Neuronal stem cell (in vitro differentiated cells): ENCODE results near the gene AURKA.

Source experiments
- DNase-seq: peaks from one replicate; pipeline ENCODE4 v3.0.0-alpha.2; 2013; ENCODE audit warnings: low spot score
- H2AFZ ChIP-seq: one replicate; pipeline ENCODE4 v1.6.1; 2013; ENCODE audit warnings: mild to moderate bottlenecking, low read length, inconsistent platforms
- H2AK5ac ChIP-seq: 2 replicates; pipeline ENCODE4 v1.6.1; 2013; ENCODE audit warnings: low read depth, mild to moderate bottlenecking, inconsistent platforms, low read length, moderate library complexity, mixed read lengths
- H2BK120ac ChIP-seq: 2 replicates; pipeline ENCODE4 v1.6.1; 2013; ENCODE audit warnings: low read depth, mild to moderate bottlenecking, inconsistent platforms, low read length, moderate library complexity, mixed read lengths
- H2BK12ac ChIP-seq: one replicate; pipeline ENCODE4 v1.6.1; 2013; ENCODE audit warnings: low read length, inconsistent platforms
- H2BK15ac ChIP-seq: 2 replicates; pipeline ENCODE4 v1.6.1; 2013; ENCODE audit warnings: mild to moderate bottlenecking, low read length, inconsistent platforms, mixed read lengths
- H2BK5ac ChIP-seq: one replicate; pipeline ENCODE4 v1.6.1; 2013; ENCODE audit warnings: inconsistent platforms, mild to moderate bottlenecking, low read length, moderate library complexity
- H3K14ac ChIP-seq: one replicate; pipeline ENCODE4 v1.6.1; 2013; ENCODE audit warnings: low read length, inconsistent platforms
- H3K18ac ChIP-seq: 2 replicates; pipeline ENCODE4 v1.6.1; 2013; ENCODE audit warnings: low read length, inconsistent platforms
- H3K23ac ChIP-seq: 2 replicates; pipeline ENCODE4 v1.6.1; 2013; ENCODE audit warnings: low read depth, mild to moderate bottlenecking, mixed read lengths, low read length, inconsistent platforms; ENCODE audit not compliant: poor library complexity
- H3K27ac ChIP-seq: replicated peaks from 3 replicates; pipeline ENCODE4 v1.5.1; 2013; ENCODE audit warnings: low read length, inconsistent platforms
- H3K27me3 ChIP-seq, 3 experiments: 2 replicates each; pipeline ENCODE4 v1.6.1; 2013; ENCODE audit warnings: low read length in 3 of 3, mild to moderate bottlenecking in 2 of 3, inconsistent platforms in 1 of 3, low read depth in 1 of 3, mixed read lengths in 1 of 3, moderate library complexity in 1 of 3; ENCODE audit not compliant: control insufficient read depth in 3 of 3, insufficient read depth in 3 of 3
- H3K36me3 ChIP-seq, 2 donors: replicated peaks in 1 of 2; 2 replicates each; pipeline ENCODE4 v1.6.1; 2013; ENCODE audit warnings: low read length in 2 of 2; ENCODE audit not compliant: control insufficient read depth in 2 of 2, insufficient read depth in 2 of 2
- H3K4ac ChIP-seq: 2 replicates; pipeline ENCODE4 v1.6.1; 2013; ENCODE audit warnings: inconsistent platforms, mild to moderate bottlenecking, low read length, moderate library complexity
- H3K4me1 ChIP-seq, 2 donors: 1 replicate in 1 of 2; 2 replicates in 1 of 2; pipeline ENCODE4 v1.6.1; 2013; ENCODE audit warnings: low read length in 2 of 2, low read depth in 1 of 2; ENCODE audit not compliant: control insufficient read depth in 2 of 2, insufficient read depth in 1 of 2
- H3K4me2 ChIP-seq: one replicate; pipeline ENCODE4 v1.6.1; 2013; ENCODE audit warnings: mild to moderate bottlenecking, low read length, inconsistent platforms; ENCODE audit not compliant: insufficient read depth, poor library complexity, severe bottlenecking
- H3K4me3 ChIP-seq, 2 donors: 2 replicates each; pipeline ENCODE4 v1.5.1; 2013; ENCODE audit warnings: low read length in 2 of 2, mild to moderate bottlenecking in 2 of 2, inconsistent platforms in 1 of 2, moderate library complexity in 1 of 2
- H3K79me1 ChIP-seq: one replicate; pipeline ENCODE4 v1.6.1; 2013; ENCODE audit warnings: low read depth, mild to moderate bottlenecking, inconsistent platforms, low read length, moderate library complexity
- H3K9ac ChIP-seq: one replicate; pipeline ENCODE4 v1.6.1; 2013; ENCODE audit warnings: mild to moderate bottlenecking, low read depth, low read length, inconsistent platforms; ENCODE audit not compliant: poor library complexity
- H3K9me3 ChIP-seq, 2 donors: replicated peaks in 1 of 2; 2 replicates each; pipeline versions ENCODE3 to v1.6.1; 2013; ENCODE audit warnings: low read length in 2 of 2, mild to moderate bottlenecking in 2 of 2, inconsistent platforms in 1 of 2, low read depth in 1 of 2, mixed read lengths in 1 of 2, moderate library complexity in 1 of 2; ENCODE audit not compliant: control insufficient read depth in 2 of 2, insufficient read depth in 1 of 2
- H4K8ac ChIP-seq: one replicate; pipeline ENCODE4 v1.6.1; 2013; ENCODE audit warnings: low read depth, mild to moderate bottlenecking, inconsistent platforms, low read length, moderate library complexity
- H4K91ac ChIP-seq: one replicate; pipeline ENCODE4 v1.6.1; 2013; ENCODE audit warnings: low read length, low read depth, mild to moderate bottlenecking, inconsistent platforms; ENCODE audit not compliant: poor library complexity
- WGBS, 2 donors: extraction: QIAGEN DNeasy Blood & Tissue Kit; methylation state at CpG; one replicate each; pipeline ENCODE4 v1.1.7; 2013; ENCODE audit warnings: missing lambda C conversion rate in 2 of 2, mixed read lengths in 1 of 2; ENCODE audit not compliant: insufficient read length in 2 of 2, insufficient replicate concordance in 1 of 2; ENCODE audit errors: extremely low coverage in 2 of 2; 5-methylcytosine and 5-hydroxymethylcytosine counted together

The AURKA gene

GRCh38 chr20:56323206-56323605, 68.8 kb downstream of the AURKA start:
- no peak overlapping the region for H2BK120ac ChIP-seq
- no peak overlapping the region for H3K27ac ChIP-seq
- H3K9ac ChIP-seq = no peak overlapping the region
- H3K4me3 ChIP-seq = no peak overlapping the region
- H3K14ac ChIP-seq = no peak overlapping the region
- no peak for DNase-seq
- H4K8ac ChIP-seq = no peak overlapping the region
- peaks cover 0 to 7% of the 10 kb centered on the region in 2 donors for H3K9me3 ChIP-seq
- H3K4me1 ChIP-seq = no peaks in the 10 kb centered on the region
- H2BK5ac ChIP-seq = no peak overlapping the region
- no peak overlapping the region for H3K4ac ChIP-seq
- no peaks in the 10 kb centered on the region for H3K79me1 ChIP-seq
- no peaks in the 10 kb centered on the region for H3K36me3 ChIP-seq
- no peak overlapping the region for H2BK15ac ChIP-seq
- no peak overlapping the region for H3K4me2 ChIP-seq
- H3K23ac ChIP-seq = no peak overlapping the region
- H3K18ac ChIP-seq = no peak overlapping the region
- H4K91ac ChIP-seq = no peak overlapping the region
- peaks cover 0 to 16% (median 0%) of the 10 kb centered on the region in 3 experiments for H3K27me3 ChIP-seq
- no peak overlapping the region for H2AK5ac ChIP-seq
- H2BK12ac ChIP-seq = no peak overlapping the region
- H2AFZ ChIP-seq = no peak overlapping the region
- no CpG with 5 or more reads among the region's 2 CpGs for WGBS, 2 donors

- H3K4me2 ChIP-seq = no peak overlapping the region
- no peak overlapping the region for H2AFZ ChIP-seq
- no peaks in the 10 kb centered on the region for H3K4me1 ChIP-seq
- peaks cover 0 to 16% (median 0%) of the 10 kb centered on the region in 3 experiments for H3K27me3 ChIP-seq
- H2BK5ac ChIP-seq = no peak overlapping the region
- H3K27ac ChIP-seq = no peak overlapping the region
- H3K4ac ChIP-seq = no peak overlapping the region
- peaks cover 0 to 7% of the 10 kb centered on the region in 2 donors for H3K9me3 ChIP-seq
- DNase-seq = no peak
- H3K36me3 ChIP-seq = no peaks in the 10 kb centered on the region
- no peak overlapping the region for H2BK120ac ChIP-seq
- no peak overlapping the region for H3K23ac ChIP-seq
- WGBS, 2 donors = no CpG with 5 or more reads among the region's 4 CpGs
- no peak overlapping the region for H3K4me3 ChIP-seq
- no peaks in the 10 kb centered on the region for H3K79me1 ChIP-seq
- H4K8ac ChIP-seq = no peak overlapping the region
- no peak overlapping the region for H2AK5ac ChIP-seq
- no peak overlapping the region for H2BK12ac ChIP-seq
- H3K14ac ChIP-seq = no peak overlapping the region
- H2BK15ac ChIP-seq = no peak overlapping the region
- no peak overlapping the region for H3K9ac ChIP-seq
- H3K18ac ChIP-seq = no peak overlapping the region
- H4K91ac ChIP-seq = no peak overlapping the region
Measured at GRCh38 chr20:56322681-56323080, 69.3 kb downstream of the AURKA start.
